HG03354 (cell line): ENCODE measurements around the gene NRIP1.
A peak's percentile ranks its signal among the peaks of the same experiment; 100 is the strongest.

Experiments used
- ATAC-seq: cut with Tn5 transposase; IDR thresholded peaks from one replicate; pipeline ENCODE4 v1.9.1; 2021; ENCODE audit warnings: mild to moderate bottlenecking; ENCODE audit not compliant: unreplicated experiment, poor library complexity, severe bottlenecking

The NRIP1 gene

DNA sequence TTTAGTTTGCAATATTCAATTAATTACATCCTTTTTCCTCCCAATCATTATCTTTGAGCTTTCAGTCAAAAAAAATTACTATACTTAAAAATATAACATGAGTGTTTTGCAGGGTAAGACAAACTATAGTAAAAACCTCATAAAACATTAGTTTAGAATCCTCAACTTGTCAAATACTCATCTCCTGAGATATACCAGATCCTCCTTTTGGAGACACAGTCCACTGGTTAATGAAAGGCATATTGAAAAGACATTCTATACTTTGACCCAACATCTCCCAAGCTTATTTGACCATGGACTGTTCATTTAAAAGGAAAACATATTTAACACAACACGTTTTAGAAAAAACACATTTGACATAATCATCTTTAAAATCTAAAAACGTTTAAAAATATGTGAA, 52.8 kb downstream of the NRIP1 start:
- ATAC-seq: no peak

DNA sequence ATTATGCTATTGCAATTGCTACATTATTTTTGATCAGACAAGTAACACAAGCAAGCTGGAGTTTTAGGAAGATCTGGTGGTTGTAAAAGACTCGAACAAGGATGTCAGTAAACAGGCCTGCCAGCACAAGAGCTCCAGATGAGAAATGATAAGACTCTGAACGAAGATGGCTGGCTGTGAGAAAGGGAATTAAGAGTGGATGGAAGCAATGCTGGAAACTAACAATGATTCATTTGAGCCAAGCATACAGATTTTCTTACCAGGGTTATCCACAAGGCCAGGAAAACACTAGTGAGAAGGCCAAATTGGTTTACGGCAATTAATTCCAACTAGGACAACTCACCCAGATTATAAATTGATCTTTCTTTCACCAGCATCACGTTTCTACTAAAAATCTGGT, 54.2 kb downstream of the NRIP1 start:
- ATAC-seq: no peak

DNA sequence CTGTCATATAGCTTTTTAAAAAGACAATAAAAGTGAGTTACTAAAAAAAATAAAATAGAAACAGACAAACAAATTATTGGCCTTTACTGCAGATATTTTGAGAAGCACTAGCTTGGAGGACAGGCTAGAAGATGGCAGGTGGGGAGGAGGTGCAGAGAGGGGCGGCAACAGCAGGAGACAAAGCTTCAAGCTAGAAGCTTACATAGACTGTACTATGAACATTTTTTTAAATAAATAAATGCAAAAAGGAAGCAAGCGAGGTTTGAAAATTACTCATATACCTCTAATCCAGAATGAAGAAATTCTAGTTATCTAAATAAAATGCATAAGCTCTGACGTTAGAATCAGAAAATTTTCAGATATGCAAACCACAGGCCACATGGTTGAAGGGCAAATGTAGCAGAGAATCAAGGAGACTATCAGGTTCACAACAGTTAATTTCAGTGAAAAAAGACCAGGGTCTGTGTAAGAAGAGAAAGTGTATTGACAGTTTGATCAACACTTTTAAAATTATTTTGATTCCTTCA, 54.9 kb downstream of the NRIP1 start:
- ATAC-seq: no peak

GRCh38 chr21:15007716-15008296, 57.0 kb downstream of the NRIP1 start:
- no peak for ATAC-seq

GRCh38 chr21:15006594-15007230, 58.1 kb downstream of the NRIP1 start:
- no peak for ATAC-seq

GRCh38 chr21:15005391-15005790, 59.4 kb downstream of the NRIP1 start:
- ATAC-seq: no peak

DNA sequence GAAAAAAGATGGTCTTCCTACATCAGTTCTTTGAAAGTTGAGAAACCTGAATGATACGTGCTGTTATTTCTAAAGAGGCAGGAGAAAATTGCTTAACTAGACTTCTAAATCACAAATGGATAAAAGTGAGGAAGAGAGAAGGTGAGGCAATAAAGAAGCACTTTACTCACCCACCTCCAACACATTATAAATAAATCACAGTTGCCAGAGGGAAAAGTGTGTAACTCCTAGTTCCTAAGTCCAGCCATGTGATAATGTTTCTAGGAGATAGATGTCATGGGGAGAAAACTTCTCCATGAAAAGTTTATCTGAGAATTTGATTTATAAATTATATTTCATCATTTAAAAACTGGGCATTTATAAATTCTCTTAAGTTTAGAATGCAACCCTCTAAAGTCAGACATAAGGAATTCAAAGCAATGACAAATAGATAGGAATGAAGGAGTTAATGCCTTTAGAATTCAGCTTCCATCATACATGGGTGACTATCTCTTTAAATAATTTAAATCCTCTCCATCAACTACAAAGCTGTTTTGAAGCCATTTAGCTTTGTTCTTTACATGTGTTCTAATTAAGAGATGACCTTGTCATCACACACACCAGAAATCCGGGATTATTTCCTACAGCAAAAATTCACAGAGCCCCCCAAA, 60.0 kb downstream of the NRIP1 start:
- no peak for ATAC-seq

- ATAC-seq: no peak
These were observed 61.2 kb downstream of the NRIP1 start for GRCh38 chr21:15003463-15004135.

GRCh38 chr21:15001857-15002606, 62.8 kb downstream of the NRIP1 start:
- ATAC-seq: peak; percentile 91

GRCh38 chr21:15001113-15001512, 63.7 kb downstream of the NRIP1 start:
- no peak for ATAC-seq

DNA sequence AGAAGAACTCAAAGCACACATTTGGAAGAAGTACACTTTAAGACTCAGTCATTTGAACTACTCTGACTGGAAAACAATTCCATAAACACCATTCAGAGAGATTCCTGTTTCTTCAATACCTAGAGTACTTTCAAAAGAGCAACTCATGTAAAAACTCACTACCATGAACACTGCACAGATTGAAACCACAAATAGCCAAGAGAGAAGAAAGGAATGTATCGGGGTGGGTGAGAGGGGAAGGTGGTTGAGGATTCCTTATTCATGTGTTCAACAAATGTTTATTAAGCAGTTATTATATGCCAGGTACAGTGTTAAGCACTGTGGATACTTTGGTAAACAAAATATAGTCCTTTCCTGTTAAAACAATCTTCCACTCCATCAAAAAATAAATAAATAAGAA, 64.7 kb downstream of the NRIP1 start:
- ATAC-seq: no peak

- no peak for ATAC-seq
These were observed 66.0 kb downstream of the NRIP1 start for GRCh38 chr21:14998784-14999183.

DNA sequence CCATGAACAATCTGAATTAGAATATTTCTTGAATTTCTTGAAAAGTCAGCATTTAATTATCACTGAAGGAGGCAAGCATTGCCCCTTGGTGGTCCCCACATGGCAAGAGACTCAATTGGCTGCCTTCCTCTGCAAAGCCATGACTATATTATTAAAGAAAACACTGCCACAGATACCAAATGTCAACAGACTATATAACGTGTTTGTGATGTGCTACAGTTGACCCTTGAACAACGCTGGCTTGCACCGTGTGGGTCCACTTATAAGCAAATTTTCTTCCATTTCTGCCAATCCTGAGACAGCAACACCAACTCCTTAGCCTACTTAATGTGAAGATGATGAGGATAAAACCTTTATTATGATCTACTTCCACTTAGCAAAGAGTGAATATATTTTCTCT, 66.5 kb downstream of the NRIP1 start:
- ATAC-seq: no peak

DNA sequence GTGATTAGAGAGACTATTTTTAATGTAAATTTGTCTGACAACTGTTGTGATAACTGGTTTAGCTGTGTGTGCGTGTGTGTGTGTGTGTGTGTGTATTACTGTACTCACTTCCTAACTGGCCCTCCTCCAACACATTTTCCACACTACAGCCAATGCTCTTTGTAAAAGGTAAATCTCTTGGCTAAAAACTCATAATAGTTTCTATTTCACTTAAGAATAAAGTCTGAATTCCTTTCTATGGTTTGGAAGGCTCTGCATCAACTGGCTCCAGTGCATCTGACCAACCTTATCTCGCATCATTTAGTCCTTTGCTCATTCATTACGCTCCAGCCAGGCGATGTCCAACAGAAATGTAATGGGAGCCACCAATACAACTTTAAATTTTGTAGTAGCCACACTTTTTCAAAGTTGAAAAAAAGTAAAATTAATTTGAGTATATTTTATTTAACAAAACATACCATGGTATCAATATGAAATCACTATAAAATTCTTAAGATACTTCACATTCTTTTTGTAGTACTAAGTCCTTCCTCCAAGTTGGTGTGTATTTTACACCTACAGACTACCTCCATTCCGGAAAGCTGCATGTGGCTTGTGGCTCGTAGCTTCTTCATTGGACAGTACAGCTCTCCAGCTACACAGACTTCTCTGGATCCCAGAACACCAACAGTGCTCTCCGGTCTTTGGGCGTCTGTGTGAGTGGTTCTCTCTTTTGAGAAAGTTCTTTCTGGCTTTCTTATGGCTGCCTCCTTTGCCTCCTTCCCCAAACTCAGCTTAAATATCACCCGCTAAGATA, 68.9 kb downstream of the NRIP1 start:
- no peak for ATAC-seq

DNA sequence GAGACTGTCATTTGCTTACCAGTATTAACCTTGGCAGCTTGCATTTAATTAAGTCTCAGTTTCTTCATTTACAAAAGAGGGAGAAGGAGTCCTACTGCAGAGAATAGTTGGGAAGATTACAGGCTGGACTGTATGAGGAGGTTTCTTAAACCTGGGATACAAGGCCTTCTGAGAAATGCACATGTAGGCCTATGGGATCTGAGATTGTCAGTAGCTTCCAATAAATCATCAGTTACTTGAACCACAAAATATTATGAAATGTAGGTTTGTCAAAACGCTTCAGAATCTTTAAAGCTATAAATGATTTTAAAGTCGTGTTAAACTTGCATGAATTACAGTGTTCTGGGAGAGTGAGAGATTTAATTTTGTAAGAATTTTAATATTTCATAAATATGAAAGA, 69.6 kb downstream of the NRIP1 start:
- ATAC-seq: no peak

DNA sequence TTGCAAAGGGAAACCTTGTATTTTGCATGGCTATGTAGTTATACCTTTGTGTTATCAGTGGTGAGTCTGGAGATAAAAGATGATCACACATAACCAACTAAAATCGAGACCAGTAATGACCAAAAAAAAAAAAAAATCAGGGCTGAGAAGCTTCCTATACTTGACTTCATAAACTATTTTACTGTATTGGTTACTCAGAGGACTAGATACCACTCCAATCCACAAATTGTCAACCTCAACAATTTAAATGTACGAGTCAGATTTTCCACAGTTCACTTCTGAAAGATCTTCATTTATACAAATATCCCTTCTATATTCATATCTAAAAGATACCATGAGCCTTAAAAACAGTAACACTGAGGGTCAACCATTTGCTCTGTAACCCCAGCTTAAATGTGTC, 71.7 kb downstream of the NRIP1 start:
- ATAC-seq: no peak

DNA sequence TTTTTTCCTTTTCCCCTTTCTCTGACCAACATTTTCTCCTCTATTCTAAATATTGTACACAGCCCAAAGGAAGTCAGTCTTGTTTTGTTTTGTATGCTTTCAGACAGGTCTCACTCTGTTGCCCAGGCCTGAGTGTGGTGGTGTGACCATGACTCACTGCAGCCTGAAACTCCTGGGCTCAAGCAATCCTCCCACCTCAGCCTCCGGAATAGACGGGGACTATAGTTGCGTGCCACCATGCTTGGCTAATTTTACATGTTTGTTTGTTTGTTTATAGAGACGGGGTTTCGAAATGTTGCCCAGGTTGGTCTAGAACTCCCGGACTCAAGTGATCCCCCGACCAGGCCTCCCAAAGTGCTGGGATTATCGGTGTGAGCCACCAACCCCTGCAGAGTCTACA, 72.8 kb downstream of the NRIP1 start:
- no peak for ATAC-seq

DNA sequence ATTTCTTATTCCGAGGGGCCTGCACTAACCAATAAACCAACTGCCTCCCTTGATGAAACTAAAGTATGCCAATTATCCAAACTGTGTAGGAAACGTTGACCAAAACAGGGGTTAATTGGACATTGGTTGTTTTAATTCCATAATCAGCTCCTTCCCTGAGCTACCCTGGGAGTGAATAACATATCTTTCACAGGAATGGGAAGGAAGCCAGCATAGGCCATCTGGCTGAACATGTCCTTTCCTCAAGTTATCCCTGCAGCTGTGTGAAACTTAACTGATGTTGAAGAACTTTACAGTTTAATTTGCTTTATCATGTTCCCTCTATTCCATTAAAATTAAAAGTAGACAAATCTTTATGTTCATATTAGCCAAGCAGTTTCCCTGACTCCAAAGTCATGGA, 75.4 kb downstream of the NRIP1 start:
- ATAC-seq: no peak

DNA sequence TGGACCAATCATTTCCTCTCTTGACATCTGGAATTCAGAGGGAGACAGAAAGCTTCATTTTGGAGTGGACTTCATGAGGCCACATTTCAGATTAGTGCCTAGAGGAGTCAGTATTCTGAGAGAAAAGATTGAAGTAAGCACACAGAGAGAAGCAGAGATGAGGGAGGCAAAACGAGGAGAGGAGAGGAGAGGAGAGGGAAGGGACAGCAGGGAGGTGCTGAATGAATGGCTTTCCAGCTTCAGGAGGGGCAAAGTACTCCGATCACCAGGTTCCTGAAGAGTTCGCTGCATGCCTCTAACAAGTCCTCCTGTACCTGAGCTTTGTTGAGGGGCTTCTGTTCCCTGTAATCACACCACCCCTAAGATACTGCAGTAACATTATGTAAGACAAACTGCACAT, 76.0 kb downstream of the NRIP1 start:
- no peak for ATAC-seq
